Measurements from ENCODE around the gene RBFA.

The RBFA gene

DNA sequence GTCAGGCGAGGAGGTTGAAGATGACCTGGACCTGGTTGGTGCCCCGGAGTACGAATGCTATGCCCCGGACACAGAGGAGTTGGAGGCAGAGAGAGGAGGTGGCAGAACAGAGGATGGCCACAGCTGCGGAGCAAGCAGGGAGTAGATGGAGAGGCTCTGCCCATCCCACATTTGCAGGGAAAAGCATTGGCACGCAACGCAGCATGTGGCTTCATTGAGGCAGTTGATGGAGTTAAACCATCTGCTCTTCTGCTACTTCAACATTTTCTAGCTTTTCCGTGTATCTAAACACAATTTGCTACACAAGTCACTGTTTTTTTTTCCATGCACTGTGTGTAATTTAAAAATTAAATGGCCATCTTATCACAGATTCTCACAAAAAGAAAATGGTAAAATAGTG is 11.8 kb downstream of the RBFA start:
- H3K79me2 ChIP-seq (ENCODE audit: insufficient read depth, low read depth): no peaks in the 10 kb centered on the region
- H2AFZ ChIP-seq (ENCODE audit: low read depth): no peak overlapping the region
- no peaks in the 10 kb centered on the region for H3K4me1 ChIP-seq (ENCODE audit: low read depth, poor library complexity, severe bottlenecking)
- TF ChIP-seq, protein P1, sequence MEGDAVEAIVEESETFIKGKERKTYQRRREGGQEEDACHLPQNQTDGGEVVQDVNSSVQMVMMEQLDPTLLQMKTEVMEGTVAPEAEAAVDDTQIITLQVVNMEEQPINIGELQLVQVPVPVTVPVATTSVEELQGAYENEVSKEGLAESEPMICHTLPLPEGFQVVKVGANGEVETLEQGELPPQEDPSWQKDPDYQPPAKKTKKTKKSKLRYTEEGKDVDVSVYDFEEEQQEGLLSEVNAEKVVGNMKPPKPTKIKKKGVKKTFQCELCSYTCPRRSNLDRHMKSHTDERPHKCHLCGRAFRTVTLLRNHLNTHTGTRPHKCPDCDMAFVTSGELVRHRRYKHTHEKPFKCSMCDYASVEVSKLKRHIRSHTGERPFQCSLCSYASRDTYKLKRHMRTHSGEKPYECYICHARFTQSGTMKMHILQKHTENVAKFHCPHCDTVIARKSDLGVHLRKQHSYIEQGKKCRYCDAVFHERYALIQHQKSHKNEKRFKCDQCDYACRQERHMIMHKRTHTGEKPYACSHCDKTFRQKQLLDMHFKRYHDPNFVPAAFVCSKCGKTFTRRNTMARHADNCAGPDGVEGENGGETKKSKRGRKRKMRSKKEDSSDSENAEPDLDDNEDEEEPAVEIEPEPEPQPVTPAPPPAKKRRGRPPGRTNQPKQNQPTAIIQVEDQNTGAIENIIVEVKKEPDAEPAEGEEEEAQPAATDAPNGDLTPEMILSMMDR (conservative IDR thresholded peaks at IDR 0.05; ENCODE audit: low read depth, low read length): no peak
- no peak overlapping the region for H3K9ac ChIP-seq
- no peak overlapping the region for H3K27ac ChIP-seq
- no peaks in the 10 kb centered on the region for H4K20me1 ChIP-seq (ENCODE audit: insufficient read depth)
- no peaks in the 10 kb centered on the region for H3K27me3 ChIP-seq (ENCODE audit: insufficient read depth, low read depth)
- no peak overlapping the region for H3K4me3 ChIP-seq (IDR thresholded peaks at IDR 0.05; ENCODE audit: insufficient read depth, low read depth, low read length)
- peaks cover 2% of the 10 kb centered on the region; the same call in 1 of the 2 replicates for H3K36me3 ChIP-seq (ENCODE audit: insufficient read depth)
- no peak overlapping the region for H3K4me2 ChIP-seq

DNA sequence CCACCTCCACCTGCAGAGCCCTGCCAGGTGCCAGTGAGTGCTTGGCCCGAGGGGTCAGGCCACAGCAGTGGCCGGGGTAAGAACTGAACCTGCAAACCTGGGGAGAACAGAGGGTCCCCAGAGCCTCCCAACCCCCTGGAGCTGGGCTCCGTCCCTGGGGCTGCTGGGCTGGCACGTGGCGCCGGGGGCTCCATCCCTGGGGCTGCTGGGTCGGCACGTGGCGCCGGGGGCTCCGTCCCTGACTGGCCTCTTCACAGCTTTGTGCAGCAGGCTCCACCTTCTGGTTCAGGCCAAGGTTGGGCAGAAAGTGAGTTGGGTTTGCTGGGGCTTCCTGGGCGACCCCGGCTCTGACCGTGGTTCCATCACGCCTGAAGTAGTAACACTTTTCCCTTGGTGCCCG is 12.2 kb downstream of the RBFA start:
- Histone ChIP-seq H3K4me1 (ENCODE audit: low read depth, poor library complexity, severe bottlenecking) (no peaks in the 10 kb centered on the region), H2AFZ (ENCODE audit: low read depth) (no peak overlapping the region), H3K4me3 (IDR thresholded peaks at IDR 0.05; ENCODE audit: insufficient read depth, low read depth, low read length) (no peak overlapping the region), H3K9ac (no peak overlapping the region), H3K27me3 (ENCODE audit: insufficient read depth, low read depth) (no peaks in the 10 kb centered on the region), H3K27ac (no peak overlapping the region), H3K79me2 (ENCODE audit: insufficient read depth, low read depth) (no peaks in the 10 kb centered on the region), H3K4me2 (no peak overlapping the region), H3K36me3 (ENCODE audit: insufficient read depth) (no peaks in the 10 kb centered on the region; the same call in 1 of the 2 replicates), H4K20me1 (ENCODE audit: insufficient read depth) (no peaks in the 10 kb centered on the region)
- TF ChIP-seq, protein P1 (conservative IDR thresholded peaks at IDR 0.05; ENCODE audit: low read depth, low read length): no peak

DNA sequence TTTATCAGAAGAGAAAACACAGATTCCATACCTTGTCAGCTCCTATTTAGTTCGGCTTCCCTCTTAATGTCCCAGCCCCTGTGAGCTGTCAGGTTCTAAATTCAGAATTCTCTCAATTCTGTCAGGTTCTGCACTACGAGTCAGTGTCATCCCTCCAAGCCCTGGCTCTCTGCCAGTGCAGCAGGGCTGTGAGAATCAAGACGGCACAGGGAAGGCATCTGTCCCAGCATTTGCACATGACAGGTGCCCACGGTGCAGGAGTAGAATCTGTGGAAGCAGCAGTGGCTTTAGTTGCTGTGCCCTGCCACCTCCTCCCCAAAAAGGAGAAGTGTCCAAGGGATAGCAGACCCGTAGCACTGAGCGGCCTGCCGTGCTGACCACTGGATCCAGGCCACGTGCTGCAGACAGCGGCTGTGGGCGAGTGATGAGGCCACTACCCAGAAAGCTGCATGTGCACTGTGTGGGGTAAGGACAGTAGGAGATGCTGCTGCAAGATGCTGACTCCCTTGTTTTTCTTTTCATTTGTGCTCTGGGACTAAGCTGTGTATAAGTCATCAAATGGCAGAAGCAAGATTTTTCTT is 12.8 kb downstream of the RBFA start:
- H2AFZ ChIP-seq (ENCODE audit: low read depth): no peak overlapping the region
- TF ChIP-seq, protein P1 (conservative IDR thresholded peaks at IDR 0.05; ENCODE audit: low read depth, low read length): no peak
- H3K4me1 ChIP-seq (ENCODE audit: low read depth, poor library complexity, severe bottlenecking): no peaks in the 10 kb centered on the region
- H3K36me3 ChIP-seq (ENCODE audit: insufficient read depth): no peaks in the 10 kb centered on the region; the same call in 1 of the 2 replicates
- H3K27me3 ChIP-seq (ENCODE audit: insufficient read depth, low read depth): no peaks in the 10 kb centered on the region
- no peak overlapping the region for H3K4me2 ChIP-seq
- H3K4me3 ChIP-seq (IDR thresholded peaks at IDR 0.05; ENCODE audit: insufficient read depth, low read depth, low read length): no peak overlapping the region
- H3K27ac ChIP-seq: no peak overlapping the region
- no peaks in the 10 kb centered on the region for H3K79me2 ChIP-seq (ENCODE audit: insufficient read depth, low read depth)
- H4K20me1 ChIP-seq (ENCODE audit: insufficient read depth): no peaks in the 10 kb centered on the region
- no peak overlapping the region for H3K9ac ChIP-seq

DNA sequence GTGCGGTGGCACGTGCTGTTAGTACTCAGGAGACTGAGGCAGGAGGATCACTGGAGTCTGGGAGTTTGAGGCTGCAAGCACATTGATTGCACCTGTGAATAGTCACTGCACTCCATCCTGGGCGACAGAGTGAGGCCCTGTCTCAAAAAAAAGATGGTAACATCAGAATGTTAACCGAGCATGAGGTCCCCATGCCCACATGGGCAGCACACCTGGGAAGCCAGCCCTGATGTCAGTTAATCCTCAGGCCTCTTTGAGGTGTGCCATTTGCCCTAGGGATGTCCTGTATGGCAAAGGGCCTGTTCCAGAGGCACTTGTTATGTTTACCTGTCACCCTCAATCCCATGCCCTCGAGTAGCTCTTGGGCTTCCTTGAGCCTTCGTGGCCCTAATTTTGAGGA is 16.6 kb downstream of the RBFA start:
- no peak overlapping the region for H3K4me2 ChIP-seq
- TF ChIP-seq, protein P1 (conservative IDR thresholded peaks at IDR 0.05; ENCODE audit: low read depth, low read length): no peak
- H3K9ac ChIP-seq: no peak overlapping the region
- no peaks in the 10 kb centered on the region; the same call in 1 of the 2 replicates for H3K36me3 ChIP-seq (ENCODE audit: insufficient read depth)
- H3K27me3 ChIP-seq (ENCODE audit: insufficient read depth, low read depth): no peaks in the 10 kb centered on the region
- no peak overlapping the region for H2AFZ ChIP-seq (ENCODE audit: low read depth)
- no peak overlapping the region for H3K4me3 ChIP-seq (IDR thresholded peaks at IDR 0.05; ENCODE audit: insufficient read depth, low read depth, low read length)
- H4K20me1 ChIP-seq (ENCODE audit: insufficient read depth): no peaks in the 10 kb centered on the region
- no peak overlapping the region for H3K27ac ChIP-seq
- no peaks in the 10 kb centered on the region for H3K79me2 ChIP-seq (ENCODE audit: insufficient read depth, low read depth)
- H3K4me1 ChIP-seq (ENCODE audit: low read depth, poor library complexity, severe bottlenecking): no peaks in the 10 kb centered on the region
